Cerebellar cortex (tissue), 1 donor: Measurements from ENCODE around the gene SS18L1.

ENCODE experiments used
- DNase-seq: peaks from one replicate; pipeline ENCODE4 v3.0.0-alpha.2; 2015; ENCODE audit warnings: low spot score

Gene SS18L1

GRCh38 chr20:62156254-62156556, 12.6 kb downstream of the SS18L1 start:
- no peak for DNase-seq

GRCh38 chr20:62156592-62157386, 13.2 kb downstream of the SS18L1 start:
- DNase-seq, result peak; percentile 76

- no peak for DNase-seq
Observed at GRCh38 chr20:62157387-62158087, 14.0 kb downstream of the SS18L1 start.

DNA sequence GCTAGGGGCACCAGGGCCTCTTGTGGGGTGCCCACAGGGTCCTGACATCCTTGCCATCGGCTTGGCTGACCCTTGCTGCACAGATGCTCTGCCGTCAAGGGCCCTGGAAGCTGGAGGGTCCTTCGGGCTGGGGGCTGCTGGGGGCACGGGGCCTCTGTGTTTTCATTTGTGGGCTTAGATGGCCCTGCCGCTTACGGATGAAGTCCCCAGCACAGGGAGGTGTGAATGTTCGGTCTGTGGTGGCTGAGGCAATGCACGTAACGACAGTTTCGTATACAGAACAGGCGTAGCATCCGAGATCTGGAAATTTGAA, 14.5 kb downstream of the SS18L1 start:
- no peak for DNase-seq

DNA sequence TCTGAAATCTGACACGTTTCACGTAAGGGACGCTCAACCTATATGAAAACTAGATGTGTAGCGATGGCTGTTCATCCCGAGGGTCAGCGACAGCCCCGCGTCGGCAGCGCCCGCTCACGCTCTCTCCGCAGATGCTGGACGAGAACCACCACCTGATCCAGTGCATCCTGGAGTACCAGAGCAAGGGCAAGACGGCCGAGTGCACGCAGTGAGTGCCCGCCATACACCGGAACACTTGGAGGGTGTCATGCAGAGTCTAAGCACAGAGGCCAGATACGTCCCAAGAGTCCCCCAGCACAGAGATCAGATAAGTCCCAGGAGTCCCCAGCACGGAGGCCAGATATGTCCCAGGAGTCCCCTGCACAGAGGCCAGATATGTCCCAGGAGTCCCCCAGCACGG, 15.0 kb downstream of the SS18L1 start:
- DNase-seq, result no peak

DNA sequence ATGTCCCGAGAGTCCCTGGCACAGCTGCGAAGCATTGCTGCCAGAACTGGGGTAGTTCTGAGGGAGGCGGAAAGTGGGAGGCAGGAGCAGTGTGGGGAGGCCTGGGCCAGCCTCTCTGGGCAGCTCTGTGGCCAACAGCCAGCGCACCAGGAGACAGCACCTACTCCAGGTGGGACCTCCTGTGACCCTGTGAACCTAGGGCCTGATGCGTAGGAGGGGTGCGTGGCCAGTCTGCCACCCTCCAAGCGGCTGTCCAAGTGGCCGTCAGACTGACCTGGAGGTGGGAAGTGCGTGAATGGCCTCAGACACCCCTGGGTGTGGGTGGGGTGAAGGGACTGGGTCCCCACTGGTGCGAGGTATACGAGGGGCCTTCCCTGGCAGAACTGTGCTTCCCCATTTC, 15.5 kb downstream of the SS18L1 start:
- DNase-seq, result no peak

GRCh38 chr20:62159839-62160238, 16.3 kb downstream of the SS18L1 start:
- peak; percentile 59 for DNase-seq

DNA sequence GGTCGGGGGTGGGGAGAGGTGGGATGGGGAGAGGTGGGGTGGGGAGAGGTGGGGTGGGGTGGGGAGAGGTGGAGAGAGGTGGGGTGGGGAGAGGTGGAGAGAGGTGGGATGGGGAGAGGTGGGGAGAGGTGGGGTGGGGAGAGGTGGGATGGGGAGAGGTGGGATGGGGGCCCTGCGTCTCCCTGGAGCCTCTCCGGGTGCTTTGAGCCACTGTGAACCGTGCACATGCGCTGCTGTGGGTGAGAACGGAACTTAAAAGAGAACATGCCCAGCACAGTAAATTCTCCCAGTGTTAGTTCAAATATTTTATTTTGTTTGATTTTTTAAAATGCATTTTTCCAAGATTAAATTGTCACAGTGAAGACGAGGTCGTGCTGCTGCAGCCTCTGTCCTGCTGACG, 16.7 kb downstream of the SS18L1 start:
- no peak for DNase-seq

DNA sequence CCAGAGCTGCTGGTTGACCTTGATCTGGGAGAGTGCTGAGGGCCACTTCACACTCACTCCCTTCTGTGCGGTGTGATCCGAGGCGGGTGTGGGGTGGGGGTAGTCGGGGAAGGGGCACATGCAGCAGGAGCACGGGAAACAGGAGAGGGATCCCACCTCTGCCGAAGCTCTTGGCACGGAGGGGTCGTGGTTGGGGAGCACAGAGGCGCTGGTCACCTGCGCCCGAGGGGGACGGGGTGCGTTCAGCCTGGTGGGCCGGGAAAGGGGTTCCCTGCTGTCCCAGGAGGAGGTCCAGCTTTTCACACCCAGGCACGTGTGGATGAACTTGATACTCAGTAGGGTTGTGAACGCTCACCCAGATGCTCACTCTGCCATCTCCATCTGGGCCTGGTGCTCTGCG, 17.3 kb downstream of the SS18L1 start:
- no peak for DNase-seq

- DNase-seq, result peak; percentile 68
Observed at GRCh38 chr20:62161347-62161746, 17.8 kb downstream of the SS18L1 start.

DNA sequence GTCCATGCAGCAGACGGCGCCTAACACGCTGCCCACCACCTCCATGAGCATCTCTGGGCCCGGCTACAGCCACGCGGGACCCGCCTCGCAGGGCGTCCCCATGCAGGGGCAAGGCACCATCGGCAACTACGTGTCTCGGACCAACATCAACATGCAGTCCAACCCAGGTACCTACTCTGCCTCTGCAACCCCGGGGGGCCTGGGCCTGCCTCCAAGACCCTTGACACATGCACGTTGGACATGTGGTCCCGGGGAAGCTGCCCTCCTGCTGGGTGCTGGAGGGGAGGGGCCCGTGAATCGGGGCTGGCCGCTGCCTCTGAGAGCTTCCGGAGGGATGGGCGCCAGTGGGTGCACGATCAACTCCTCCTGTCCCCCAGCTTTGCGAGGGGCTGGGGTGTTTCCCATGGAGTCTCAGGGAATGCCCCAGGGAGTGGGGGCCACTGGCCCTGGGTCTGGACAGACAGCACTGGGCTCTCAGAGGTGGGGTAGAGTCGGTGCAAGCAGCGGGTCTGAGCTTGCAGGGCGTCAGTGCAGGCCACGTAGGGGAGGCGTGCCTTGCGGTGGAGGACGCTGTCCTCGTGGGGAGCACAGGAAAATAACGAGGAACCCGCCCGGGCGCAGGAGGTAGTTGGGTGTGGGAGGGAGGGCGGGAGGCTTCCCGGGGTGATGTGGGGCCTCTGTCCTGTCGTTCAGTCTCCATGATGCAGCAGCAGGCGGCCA, 19.4 kb downstream of the SS18L1 start:
- DNase-seq, result no peak

DNA sequence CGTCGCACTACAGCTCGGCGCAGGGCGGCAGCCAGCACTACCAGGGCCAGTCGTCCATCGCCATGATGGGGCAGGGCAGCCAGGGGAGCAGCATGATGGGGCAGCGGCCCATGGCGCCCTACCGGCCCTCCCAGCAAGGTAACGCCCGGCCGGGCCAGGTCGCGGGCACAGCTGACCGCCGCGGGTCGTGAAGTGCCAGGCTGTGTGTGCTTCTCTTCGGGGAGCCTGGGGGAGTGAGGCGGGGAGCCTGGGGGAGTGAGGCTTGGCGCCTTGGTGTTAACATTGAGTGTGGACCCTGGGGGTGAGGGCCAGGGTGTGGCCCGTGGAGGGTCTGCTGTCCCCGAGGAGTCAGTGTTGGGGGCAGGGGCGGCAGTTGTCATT, 19.9 kb downstream of the SS18L1 start:
- no peak for DNase-seq

GRCh38 chr20:62163986-62164762, 20.6 kb downstream of the SS18L1 start:
- DNase-seq, result no peak

DNA sequence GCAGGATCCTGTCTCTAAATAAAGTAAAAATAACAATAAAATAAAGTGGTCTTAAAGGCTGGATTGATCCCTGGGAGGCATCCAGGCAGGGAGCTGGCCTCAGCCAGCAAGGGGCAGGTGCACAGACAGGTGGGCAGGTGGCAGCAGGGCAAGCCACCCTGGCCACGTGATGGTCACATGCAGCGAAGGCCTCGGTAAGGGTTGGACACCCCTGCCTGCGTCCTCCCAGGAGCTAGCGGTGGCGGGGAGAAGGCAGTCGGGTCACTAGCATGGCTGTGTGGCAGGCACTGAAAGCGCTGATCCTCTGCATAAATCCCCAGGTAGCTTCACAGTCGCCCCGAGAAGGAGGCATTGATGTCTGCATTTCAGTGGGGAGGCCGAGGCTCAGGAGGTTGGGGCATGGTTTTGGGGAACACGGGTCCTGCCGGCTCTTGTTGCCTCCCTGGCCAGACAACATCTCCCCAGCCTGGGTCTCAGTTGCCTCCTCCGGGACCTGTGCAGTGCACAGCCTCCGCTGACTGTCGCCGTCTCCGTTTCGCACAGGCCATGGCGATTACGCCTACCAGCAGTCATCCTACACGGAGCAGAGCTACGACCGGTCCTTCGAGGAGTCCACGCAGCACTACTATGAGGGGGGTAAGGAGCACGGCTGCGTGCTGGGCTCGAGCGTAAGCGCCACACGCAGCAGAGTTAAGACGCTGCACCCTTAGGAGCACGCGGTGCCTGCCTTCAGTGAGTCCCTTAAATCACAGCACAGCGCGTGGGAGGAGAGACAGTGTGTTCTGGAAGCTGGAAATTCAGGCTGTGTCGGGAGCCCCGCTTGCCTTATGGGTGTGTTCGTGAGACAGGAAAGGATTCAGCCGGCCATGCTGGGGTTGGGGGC, 21.6 kb downstream of the SS18L1 start:
- no peak for DNase-seq

DNA sequence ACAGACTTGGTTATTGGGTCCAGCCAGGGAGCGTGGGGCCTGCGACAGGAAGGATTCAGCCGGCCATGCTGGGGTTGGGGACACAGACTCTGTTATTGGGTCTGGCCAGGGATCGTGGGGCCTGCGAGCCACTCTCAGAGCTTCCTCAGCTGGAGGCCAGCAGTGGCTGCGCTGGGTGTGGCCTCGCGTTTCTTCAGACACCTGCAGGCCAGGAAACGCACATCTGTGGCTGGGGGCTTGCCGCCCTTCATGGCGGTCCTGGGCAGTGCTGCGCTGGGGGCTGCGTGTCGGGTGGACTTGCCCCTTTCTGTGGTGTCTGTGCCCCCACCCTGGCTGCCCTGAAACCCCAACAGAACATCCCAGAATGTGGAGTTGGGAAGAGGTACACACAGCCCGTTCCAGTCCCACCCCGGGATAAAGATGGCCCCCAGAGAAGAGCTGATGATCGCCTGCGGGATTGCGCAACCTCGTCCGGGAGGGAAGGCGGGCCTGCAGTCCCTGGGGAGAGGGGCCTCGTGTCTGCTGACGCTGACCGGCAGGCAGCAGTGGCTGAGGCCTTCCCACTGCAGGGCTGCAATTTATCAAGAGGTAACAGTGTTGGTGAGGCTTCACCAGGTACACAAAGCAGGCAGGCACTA, 22.3 kb downstream of the SS18L1 start:
- DNase-seq, result no peak

DNA sequence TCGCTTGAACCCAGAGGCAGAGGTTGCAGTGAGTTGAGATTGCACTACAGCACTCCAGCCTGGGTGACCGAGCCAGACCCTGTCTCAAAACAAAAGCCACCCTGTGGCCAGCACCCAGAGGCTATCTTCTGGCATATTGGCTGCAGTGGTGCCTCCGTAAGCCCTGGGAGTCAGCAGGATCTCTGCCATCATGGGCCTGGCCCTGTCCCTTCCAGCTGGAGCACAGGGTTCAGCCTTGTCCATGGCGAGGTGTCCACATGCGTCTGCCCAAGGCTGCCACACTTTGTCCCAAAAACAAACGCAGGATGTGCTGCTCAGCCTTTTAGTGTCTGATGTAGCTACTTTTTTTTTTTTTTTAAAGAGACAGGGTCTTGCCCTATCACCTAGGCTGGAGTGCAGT, 23.9 kb downstream of the SS18L1 start:
- no peak for DNase-seq

- DNase-seq, result peak; percentile 64
Observed at GRCh38 chr20:62168061-62168460, 24.5 kb downstream of the SS18L1 start.

- DNase-seq, result no peak
Observed at GRCh38 chr20:62168890-62169435, 25.4 kb downstream of the SS18L1 start.

- DNase-seq, result no peak
Observed at GRCh38 chr20:62170536-62170935, 27.0 kb downstream of the SS18L1 start.

DNA sequence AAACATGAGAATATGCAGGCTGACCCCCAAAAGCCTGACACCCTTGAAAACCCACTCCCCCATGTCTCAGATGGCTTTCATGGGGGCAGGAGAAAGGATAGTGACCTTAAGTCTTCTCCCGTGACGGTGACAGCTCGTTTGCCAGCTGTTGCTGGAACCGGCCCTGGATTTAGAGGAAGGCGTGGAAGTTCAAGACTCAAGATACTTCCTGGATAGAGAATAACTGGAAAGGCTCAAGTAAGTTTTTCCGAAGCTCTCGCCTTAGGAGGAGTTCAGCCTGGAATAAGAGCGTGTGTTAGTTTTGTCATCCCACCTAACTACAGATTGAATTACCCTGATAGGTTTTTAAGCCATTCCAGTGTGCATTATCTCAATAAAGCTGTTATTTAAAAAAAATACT, 27.7 kb downstream of the SS18L1 start:
- DNase-seq, result no peak

GRCh38 chr20:62172666-62173065, 29.1 kb downstream of the SS18L1 start:
- DNase-seq, result no peak
